Neuronal stem cell (in vitro differentiated cells): Measurements from ENCODE around the gene ZBTB12.
"Not testable (repeated sequence)": the region's sequence is repeated elsewhere in the genome, so short reads cannot be mapped to it uniquely, and the experiment has no call there.

Experiments used
- DNase-seq: peaks from one replicate; pipeline ENCODE4 v3.0.0-alpha.2; 2013; ENCODE audit warnings: low spot score
- H2AFZ ChIP-seq: one replicate; pipeline ENCODE4 v1.6.1; 2013; ENCODE audit warnings: mild to moderate bottlenecking, low read length, inconsistent platforms
- H2AK5ac ChIP-seq: 2 replicates; pipeline ENCODE4 v1.6.1; 2013; ENCODE audit warnings: low read depth, mild to moderate bottlenecking, inconsistent platforms, low read length, moderate library complexity, mixed read lengths
- H2BK120ac ChIP-seq: 2 replicates; pipeline ENCODE4 v1.6.1; 2013; ENCODE audit warnings: low read depth, mild to moderate bottlenecking, inconsistent platforms, low read length, moderate library complexity, mixed read lengths
- H2BK12ac ChIP-seq: one replicate; pipeline ENCODE4 v1.6.1; 2013; ENCODE audit warnings: low read length, inconsistent platforms
- H2BK15ac ChIP-seq: 2 replicates; pipeline ENCODE4 v1.6.1; 2013; ENCODE audit warnings: mild to moderate bottlenecking, low read length, inconsistent platforms, mixed read lengths
- H2BK5ac ChIP-seq: one replicate; pipeline ENCODE4 v1.6.1; 2013; ENCODE audit warnings: inconsistent platforms, mild to moderate bottlenecking, low read length, moderate library complexity
- H3K14ac ChIP-seq: one replicate; pipeline ENCODE4 v1.6.1; 2013; ENCODE audit warnings: low read length, inconsistent platforms
- H3K18ac ChIP-seq: 2 replicates; pipeline ENCODE4 v1.6.1; 2013; ENCODE audit warnings: low read length, inconsistent platforms
- H3K23ac ChIP-seq: 2 replicates; pipeline ENCODE4 v1.6.1; 2013; ENCODE audit warnings: low read depth, mild to moderate bottlenecking, mixed read lengths, low read length, inconsistent platforms; ENCODE audit not compliant: poor library complexity
- H3K27ac ChIP-seq: replicated peaks from 3 replicates; pipeline ENCODE4 v1.5.1; 2013; ENCODE audit warnings: low read length, inconsistent platforms
- H3K27me3 ChIP-seq, 3 experiments: 2 replicates each; pipeline ENCODE4 v1.6.1; 2013; ENCODE audit warnings: low read length in 3 of 3, mild to moderate bottlenecking in 2 of 3, inconsistent platforms in 1 of 3, low read depth in 1 of 3, mixed read lengths in 1 of 3, moderate library complexity in 1 of 3; ENCODE audit not compliant: control insufficient read depth in 3 of 3, insufficient read depth in 3 of 3
- H3K36me3 ChIP-seq, 2 donors: replicated peaks in 1 of 2; 2 replicates each; pipeline ENCODE4 v1.6.1; 2013; ENCODE audit warnings: low read length in 2 of 2; ENCODE audit not compliant: control insufficient read depth in 2 of 2, insufficient read depth in 2 of 2
- H3K4ac ChIP-seq: 2 replicates; pipeline ENCODE4 v1.6.1; 2013; ENCODE audit warnings: inconsistent platforms, mild to moderate bottlenecking, low read length, moderate library complexity
- H3K4me1 ChIP-seq, 2 donors: 1 replicate in 1 of 2; 2 replicates in 1 of 2; pipeline ENCODE4 v1.6.1; 2013; ENCODE audit warnings: low read length in 2 of 2, low read depth in 1 of 2; ENCODE audit not compliant: control insufficient read depth in 2 of 2, insufficient read depth in 1 of 2
- H3K4me2 ChIP-seq: one replicate; pipeline ENCODE4 v1.6.1; 2013; ENCODE audit warnings: mild to moderate bottlenecking, low read length, inconsistent platforms; ENCODE audit not compliant: insufficient read depth, poor library complexity, severe bottlenecking
- H3K4me3 ChIP-seq, 2 donors: 2 replicates each; pipeline ENCODE4 v1.5.1; 2013; ENCODE audit warnings: low read length in 2 of 2, mild to moderate bottlenecking in 2 of 2, inconsistent platforms in 1 of 2, moderate library complexity in 1 of 2
- H3K79me1 ChIP-seq: one replicate; pipeline ENCODE4 v1.6.1; 2013; ENCODE audit warnings: low read depth, mild to moderate bottlenecking, inconsistent platforms, low read length, moderate library complexity
- H3K9ac ChIP-seq: one replicate; pipeline ENCODE4 v1.6.1; 2013; ENCODE audit warnings: mild to moderate bottlenecking, low read depth, low read length, inconsistent platforms; ENCODE audit not compliant: poor library complexity
- H3K9me3 ChIP-seq, 2 donors: replicated peaks in 1 of 2; 2 replicates each; pipeline versions ENCODE3 to v1.6.1; 2013; ENCODE audit warnings: low read length in 2 of 2, mild to moderate bottlenecking in 2 of 2, inconsistent platforms in 1 of 2, low read depth in 1 of 2, mixed read lengths in 1 of 2, moderate library complexity in 1 of 2; ENCODE audit not compliant: control insufficient read depth in 2 of 2, insufficient read depth in 1 of 2
- H4K8ac ChIP-seq: one replicate; pipeline ENCODE4 v1.6.1; 2013; ENCODE audit warnings: low read depth, mild to moderate bottlenecking, inconsistent platforms, low read length, moderate library complexity
- H4K91ac ChIP-seq: one replicate; pipeline ENCODE4 v1.6.1; 2013; ENCODE audit warnings: low read length, low read depth, mild to moderate bottlenecking, inconsistent platforms; ENCODE audit not compliant: poor library complexity
- WGBS, 2 donors: extraction: QIAGEN DNeasy Blood & Tissue Kit; methylation state at CpG; one replicate each; pipeline ENCODE4 v1.1.7; 2013; ENCODE audit warnings: missing lambda C conversion rate in 2 of 2, mixed read lengths in 1 of 2; ENCODE audit not compliant: insufficient read length in 2 of 2, insufficient replicate concordance in 1 of 2; ENCODE audit errors: extremely low coverage in 2 of 2; 5-methylcytosine and 5-hydroxymethylcytosine counted together

The ZBTB12 gene

DNA sequence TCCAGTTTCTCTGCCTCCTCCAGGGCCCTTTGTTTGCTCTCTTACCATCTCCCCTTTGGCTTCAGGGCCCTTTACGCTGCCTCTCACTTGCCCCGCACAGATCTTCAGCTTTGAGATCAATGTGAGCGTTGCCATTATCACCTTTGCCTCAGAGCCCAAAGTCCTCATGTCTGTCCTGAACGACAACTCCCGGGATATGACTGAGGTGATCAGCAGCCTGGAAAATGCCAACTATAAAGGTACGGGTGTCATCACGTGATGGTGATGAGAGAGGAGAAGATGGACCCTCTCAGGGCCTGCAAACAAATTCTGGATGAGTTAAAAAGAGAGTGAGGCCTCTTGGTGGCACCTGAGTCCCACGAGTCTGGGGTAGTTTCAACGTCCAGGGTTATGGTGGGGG lies 33.9 kb upstream of the ZBTB12 start:
- no peak overlapping the region for H3K4me2 ChIP-seq

GRCh38 chr6:31935021-31935420 lies 33.1 kb upstream of the ZBTB12 start:
- Histone ChIP-seq H3K9me3 (peaks cover 0 to 6% of the 10 kb centered on the region in 2 donors), H2BK120ac (no peak overlapping the region), H3K4me3 (no peak overlapping the region), H2BK5ac (no peak overlapping the region), H3K27me3 (peaks cover 0 to 7% (median 0%) of the 10 kb centered on the region in 3 experiments), H4K91ac (no peak overlapping the region), H3K18ac (no peak overlapping the region), H3K79me1 (no peaks in the 10 kb centered on the region), H3K4ac (no peak overlapping the region), H2BK15ac (no peak overlapping the region), H3K27ac (no peak overlapping the region), H2BK12ac (no peak overlapping the region), H3K4me2 (no peak overlapping the region), H3K36me3 (no peaks in the 10 kb centered on the region), H3K4me1 (no peaks in the 10 kb centered on the region), H3K14ac (no peak overlapping the region), H3K9ac (no peak overlapping the region), H2AFZ (no peak overlapping the region), H2AK5ac (no peak overlapping the region), H3K23ac (no peak overlapping the region), H4K8ac (no peak overlapping the region)
- WGBS, 2 donors, result no CpG with 5 or more reads among the region's 3 CpGs
- DNase-seq, result no peak

More for the DNA sequence above, 33.9 kb upstream of the ZBTB12 start:
- WGBS, 2 donors, result no CpG with 5 or more reads among the region's 9 CpGs
- H3K79me1 ChIP-seq, result no peaks in the 10 kb centered on the region
- no peak overlapping the region for H2BK12ac ChIP-seq
- peaks cover 0 to 3% of the 10 kb centered on the region in 2 donors for H3K4me1 ChIP-seq
- H4K8ac ChIP-seq, result peak overlapping the region; percentile 43
- no peak overlapping the region for H3K4ac ChIP-seq
- no peak overlapping the region for H3K27ac ChIP-seq
- no peak for DNase-seq
- peaks cover 0 to 10% (median 0%) of the 10 kb centered on the region in 3 experiments for H3K27me3 ChIP-seq
- H3K9ac ChIP-seq, result no peak overlapping the region
- H3K18ac ChIP-seq, result no peak overlapping the region
- H3K14ac ChIP-seq, result no peak overlapping the region
- H2AFZ ChIP-seq, result no peak overlapping the region
- no peaks in the 10 kb centered on the region for H3K36me3 ChIP-seq
- H4K91ac ChIP-seq, result no peak overlapping the region
- peak overlapping the region; percentile 39 for H2BK5ac ChIP-seq
- H3K23ac ChIP-seq, result peak overlapping the region; percentile 3
- H3K9me3 ChIP-seq, result peaks cover 0 to 4% of the 10 kb centered on the region in 2 donors
- H2BK15ac ChIP-seq, result no peak overlapping the region
- no peak overlapping the region for H2BK120ac ChIP-seq
- H2AK5ac ChIP-seq, result no peak overlapping the region
- H3K4me3 ChIP-seq, result no peak overlapping the region

GRCh38 chr6:31933537-31933936 lies 31.7 kb upstream of the ZBTB12 start:
- Histone ChIP-seq H3K4ac (no peak overlapping the region), H2AFZ (no peak overlapping the region), H3K4me3 (peak overlapping the region in 1 of 2 donors; percentile 29), H2BK5ac (no peak overlapping the region), H3K4me2 (no peak overlapping the region), H4K91ac (no peak overlapping the region), H2BK12ac (no peak overlapping the region), H3K9ac (no peak overlapping the region), H3K36me3 (no peaks in the 10 kb centered on the region), H3K18ac (no peak overlapping the region), H2BK120ac (no peak overlapping the region), H2AK5ac (no peak overlapping the region), H3K14ac (no peak overlapping the region), H4K8ac (no peak overlapping the region), H3K27ac (no peak overlapping the region), H3K27me3 (peaks cover 0 to 7% (median 0%) of the 10 kb centered on the region in 3 experiments), H3K23ac (peak overlapping the region; percentile 65), H3K4me1 (no peaks in the 10 kb centered on the region), H3K79me1 (no peaks in the 10 kb centered on the region), H2BK15ac (no peak overlapping the region), H3K9me3 (peaks cover 0 to 6% of the 10 kb centered on the region in 2 donors)
- DNase-seq, result no peak
- WGBS, 2 donors, result no CpG with 5 or more reads among the region's 19 CpGs

- H3K4me3 ChIP-seq, H2BK15ac ChIP-seq, H3K36me3 ChIP-seq, H3K9ac ChIP-seq, H3K27me3 ChIP-seq, H2AFZ ChIP-seq, H2BK12ac ChIP-seq, H4K8ac ChIP-seq, H2BK120ac ChIP-seq, H2AK5ac ChIP-seq, H3K9me3 ChIP-seq, H3K4ac ChIP-seq, H3K79me1 ChIP-seq, H3K27ac ChIP-seq, H3K14ac ChIP-seq, H3K4me2 ChIP-seq, H2BK5ac ChIP-seq, H4K91ac ChIP-seq, H3K4me1 ChIP-seq, H3K23ac ChIP-seq, DNase-seq, H3K18ac ChIP-seq: not testable (repeated sequence)
- no CpG with 5 or more reads among the region's 32 CpGs for WGBS, 2 donors
These were observed 30.3 kb upstream of the ZBTB12 start for GRCh38 chr6:31932137-31932536.
